ENCODE results near the gene NOTCH1.

NOTCH1 gene

DNA sequence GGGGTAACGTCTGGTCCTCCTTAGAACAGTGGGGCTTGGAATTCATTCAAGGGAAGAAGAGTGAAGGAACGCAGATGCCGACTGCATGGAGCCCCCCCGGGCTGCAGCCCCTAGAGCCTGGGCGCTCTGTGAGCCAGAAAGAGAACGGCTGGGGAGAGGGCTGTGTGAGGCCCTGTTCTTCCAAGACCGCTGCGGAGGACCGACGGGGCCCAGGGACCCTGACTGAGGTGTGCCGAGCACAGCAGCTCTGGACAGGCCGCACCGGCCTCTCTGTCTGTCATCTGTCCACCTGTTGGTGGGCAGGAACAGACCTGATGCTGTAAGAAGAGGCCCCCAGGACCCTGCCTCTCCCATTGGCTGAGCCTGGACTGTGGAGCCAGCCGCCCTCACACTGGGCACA lies 7.7 kb upstream of the NOTCH1 start:
- no peak for DNase-seq
- no peak overlapping the region for H3K4me3 ChIP-seq (ENCODE audit: low read length)
- no peak overlapping the region for H3K18ac ChIP-seq (ENCODE audit: low read length)
- no CpG with 5 or more reads among the region's 14 CpGs for WGBS (ENCODE audit: extremely low coverage, insufficient coverage, low lambda C conversion rate)
- H3K27ac ChIP-seq (ENCODE audit: low read depth, low read length): no peak overlapping the region
- H3K79me2 ChIP-seq (ENCODE audit: control insufficient read depth, insufficient read depth, low read length): no peaks in the 10 kb centered on the region
- no peak overlapping the region for H2BK120ac ChIP-seq (ENCODE audit: low read depth, low read length)
- no peak overlapping the region for H3K4me2 ChIP-seq (ENCODE audit: low read length)
- H2BK5ac ChIP-seq (ENCODE audit: low read length): no peak overlapping the region
- no peak overlapping the region for H3K9ac ChIP-seq (ENCODE audit: low read length)
- H3K23ac ChIP-seq (ENCODE audit: low read length): no peak overlapping the region
- H3K27me3 ChIP-seq (ENCODE audit: insufficient read depth, low read length, poor library complexity): no peaks in the 10 kb centered on the region
- no peaks in the 10 kb centered on the region for H3K36me3 ChIP-seq (ENCODE audit: control insufficient read depth, insufficient read depth, low read length)
- no peak overlapping the region for H3K56ac ChIP-seq (ENCODE audit: low read length)
- H2BK15ac ChIP-seq (replicated peaks; ENCODE audit: low read depth): no peak overlapping the region
- no peak overlapping the region for H4K8ac ChIP-seq (ENCODE audit: low read depth, low read length)
- no peak overlapping the region for H2AK5ac ChIP-seq (ENCODE audit: low read length)
- peaks cover 7% of the 10 kb centered on the region for H3K4me1 ChIP-seq (ENCODE audit: control insufficient read depth, low read depth, low read length)
- no peak overlapping the region for H3K4ac ChIP-seq (ENCODE audit: low read depth, low read length)
- H4K5ac ChIP-seq (ENCODE audit: low read length): no peak overlapping the region
- no peaks in the 10 kb centered on the region for H3K79me1 ChIP-seq (ENCODE audit: low read length)

DNA sequence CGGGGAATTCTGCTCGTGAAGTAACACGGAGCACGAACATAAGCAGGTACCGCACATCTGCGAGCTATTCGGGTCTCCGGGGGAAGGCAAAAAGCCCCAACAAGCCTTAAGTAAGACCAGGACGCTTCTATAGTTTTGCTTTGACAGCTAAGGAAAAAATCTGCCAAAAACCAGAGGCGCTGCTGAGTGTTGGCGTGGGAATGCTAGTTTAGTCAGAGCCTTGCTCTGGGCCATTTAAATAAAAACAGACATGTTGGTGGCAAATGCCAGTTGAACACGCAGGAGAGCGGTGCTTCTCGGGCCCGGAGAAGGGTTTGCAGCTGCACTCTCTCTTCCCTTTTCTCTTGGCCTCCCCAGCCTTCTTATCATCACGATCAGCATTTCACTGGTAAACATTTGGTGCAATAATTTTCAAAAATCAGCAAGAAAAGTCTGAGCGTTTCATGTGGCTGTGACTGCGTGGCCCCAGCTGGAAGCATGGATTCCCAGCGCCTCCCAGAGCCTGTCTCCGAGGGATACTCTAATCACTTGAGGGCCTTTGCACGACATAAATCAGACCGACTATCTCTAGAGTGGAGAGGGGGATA lies 6.4 kb upstream of the NOTCH1 start:
- Histone ChIP-seq H4K5ac (ENCODE audit: low read length) (no peak overlapping the region), H3K4ac (ENCODE audit: low read depth, low read length) (no peak overlapping the region), H3K79me1 (ENCODE audit: low read length) (no peaks in the 10 kb centered on the region), H2BK15ac (replicated peaks; ENCODE audit: low read depth) (no peak overlapping the region), H3K4me3 (ENCODE audit: low read length) (no peak overlapping the region), H3K27ac (ENCODE audit: low read depth, low read length) (no peak overlapping the region), H3K79me2 (ENCODE audit: control insufficient read depth, insufficient read depth, low read length) (no peaks in the 10 kb centered on the region), H3K18ac (ENCODE audit: low read length) (peak overlapping the region; percentile 31), H3K56ac (ENCODE audit: low read length) (peak overlapping the region; percentile 67), H3K4me2 (ENCODE audit: low read length) (no peak overlapping the region), H3K23ac (ENCODE audit: low read length) (no peak overlapping the region), H3K36me3 (ENCODE audit: control insufficient read depth, insufficient read depth, low read length) (no peaks in the 10 kb centered on the region), H2AK5ac (ENCODE audit: low read length) (no peak overlapping the region), H3K27me3 (ENCODE audit: insufficient read depth, low read length, poor library complexity) (no peaks in the 10 kb centered on the region), H4K8ac (ENCODE audit: low read depth, low read length) (no peak overlapping the region), H3K4me1 (ENCODE audit: control insufficient read depth, low read depth, low read length) (peaks cover 16% of the 10 kb centered on the region), H2BK5ac (ENCODE audit: low read length) (no peak overlapping the region), H3K9ac (ENCODE audit: low read length) (no peak overlapping the region), H2BK120ac (ENCODE audit: low read depth, low read length) (no peak overlapping the region)
- DNase-seq: no peak
- no CpG with 5 or more reads among the region's 22 CpGs for WGBS (ENCODE audit: extremely low coverage, insufficient coverage, low lambda C conversion rate)

DNA sequence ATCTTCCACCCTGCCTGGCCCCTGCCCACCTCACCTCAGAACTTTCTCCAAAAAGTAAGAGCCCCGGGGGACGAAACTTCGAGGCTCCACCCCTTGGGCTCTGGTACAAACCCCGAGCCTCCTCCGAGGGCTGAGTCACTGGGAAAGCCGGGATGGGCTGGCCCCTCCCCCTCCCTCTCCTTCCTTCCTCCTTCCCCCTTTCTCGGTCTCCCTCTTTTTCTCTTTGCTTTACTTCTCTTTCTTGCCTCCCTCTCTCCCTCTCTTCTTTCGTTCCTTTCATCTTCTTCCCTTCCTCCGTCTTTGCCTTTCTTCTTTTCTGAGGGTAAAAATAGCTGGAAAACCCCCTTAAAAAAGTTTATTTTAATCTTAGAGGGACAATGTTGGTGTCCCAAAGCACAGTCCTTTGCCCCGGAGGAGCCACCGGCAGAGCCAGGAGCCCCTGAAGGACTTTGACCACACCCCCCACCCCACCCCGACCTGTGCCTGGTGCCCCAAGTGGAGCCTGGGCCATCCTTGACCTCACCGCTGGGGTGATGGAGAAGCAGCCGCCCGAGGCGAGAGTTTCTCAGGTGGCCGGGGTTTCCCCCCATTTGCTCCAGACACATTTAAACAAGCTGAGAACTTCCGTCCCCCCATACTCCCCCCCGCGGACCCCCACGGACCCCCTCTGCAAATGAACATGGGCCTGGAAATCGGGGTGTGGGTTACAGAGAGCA lies 5.7 kb upstream of the NOTCH1 start:
- H3K23ac ChIP-seq (ENCODE audit: low read length): no peak overlapping the region
- H4K8ac ChIP-seq (ENCODE audit: low read depth, low read length): no peak overlapping the region
- H3K27ac ChIP-seq (ENCODE audit: low read depth, low read length): no peak overlapping the region
- no peak overlapping the region for H3K4me2 ChIP-seq (ENCODE audit: low read length)
- no peak overlapping the region for H3K9ac ChIP-seq (ENCODE audit: low read length)
- H3K56ac ChIP-seq (ENCODE audit: low read length): peak overlapping the region; percentile 76
- no peak overlapping the region for H2BK5ac ChIP-seq (ENCODE audit: low read length)
- H2BK15ac ChIP-seq (replicated peaks; ENCODE audit: low read depth): no peak overlapping the region
- H3K79me2 ChIP-seq (ENCODE audit: control insufficient read depth, insufficient read depth, low read length): no peaks in the 10 kb centered on the region
- no peak overlapping the region for H2AK5ac ChIP-seq (ENCODE audit: low read length)
- no CpG with 5 or more reads among the region's 22 CpGs for WGBS (ENCODE audit: extremely low coverage, insufficient coverage, low lambda C conversion rate)
- H2BK120ac ChIP-seq (ENCODE audit: low read depth, low read length): no peak overlapping the region
- no peaks in the 10 kb centered on the region for H3K27me3 ChIP-seq (ENCODE audit: insufficient read depth, low read length, poor library complexity)
- H3K4me1 ChIP-seq (ENCODE audit: control insufficient read depth, low read depth, low read length): peaks cover 20% of the 10 kb centered on the region
- peak; percentile 74 for DNase-seq
- peak overlapping the region; percentile 31 for H3K18ac ChIP-seq (ENCODE audit: low read length)
- H3K79me1 ChIP-seq (ENCODE audit: low read length): no peaks in the 10 kb centered on the region
- H3K4ac ChIP-seq (ENCODE audit: low read depth, low read length): peak overlapping the region; percentile 27
- no peak overlapping the region for H3K4me3 ChIP-seq (ENCODE audit: low read length)
- no peaks in the 10 kb centered on the region for H3K36me3 ChIP-seq (ENCODE audit: control insufficient read depth, insufficient read depth, low read length)
- H4K5ac ChIP-seq (ENCODE audit: low read length): no peak overlapping the region

DNA sequence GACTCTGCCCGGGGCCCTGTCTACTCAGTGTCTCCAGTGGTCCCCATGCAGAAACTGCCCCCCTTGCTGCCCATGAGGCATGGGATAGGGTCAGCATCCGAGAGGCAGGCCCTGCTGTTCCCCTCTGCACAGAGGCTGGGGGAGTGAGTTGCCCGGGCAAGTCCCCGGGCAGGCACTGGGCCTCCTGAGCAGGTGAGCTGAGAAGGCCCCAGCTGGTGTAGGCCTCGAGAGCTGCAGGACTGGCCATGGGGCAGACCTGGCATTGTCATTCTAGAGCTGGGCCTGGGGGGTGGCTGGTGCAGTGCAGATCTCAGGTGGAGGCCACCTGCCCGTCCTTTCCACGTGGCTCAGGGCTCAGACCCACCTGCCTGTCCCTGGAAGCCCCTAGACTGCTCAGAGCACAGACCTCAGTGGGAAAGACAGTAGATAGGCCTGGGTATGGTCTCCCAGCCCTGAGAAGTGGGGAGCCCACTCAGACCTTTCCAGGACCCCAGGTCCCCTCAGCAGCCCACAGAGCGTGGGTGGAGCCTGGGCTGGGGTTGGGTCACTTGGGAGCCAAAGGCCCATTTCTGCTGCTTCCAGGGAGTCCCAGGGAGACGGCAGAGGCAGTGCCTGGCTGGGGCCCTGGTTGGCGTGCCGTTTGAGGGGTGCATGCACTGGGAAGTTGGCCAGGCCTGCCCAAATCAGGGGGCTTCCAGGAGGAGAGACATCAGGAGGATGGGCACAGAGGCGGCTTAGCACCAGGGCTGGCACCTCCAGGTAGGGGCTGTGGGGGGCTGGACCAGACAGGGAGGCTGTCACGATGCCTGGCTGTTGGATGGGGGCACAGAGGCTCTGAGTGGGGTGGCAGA lies 4.8 kb upstream of the NOTCH1 start:
- Histone ChIP-seq H3K79me2 (ENCODE audit: control insufficient read depth, insufficient read depth, low read length) (no peaks in the 10 kb centered on the region), H2AK5ac (ENCODE audit: low read length) (peak overlapping the region; percentile 92), H3K4ac (ENCODE audit: low read depth, low read length) (peak overlapping the region; percentile 27), H3K4me2 (ENCODE audit: low read length) (no peak overlapping the region), H3K23ac (ENCODE audit: low read length) (no peak overlapping the region), H3K9ac (ENCODE audit: low read length) (peak overlapping the region; percentile 29), H3K4me3 (ENCODE audit: low read length) (no peak overlapping the region), H3K27me3 (ENCODE audit: insufficient read depth, low read length, poor library complexity) (no peaks in the 10 kb centered on the region), H3K79me1 (ENCODE audit: low read length) (no peaks in the 10 kb centered on the region), H2BK120ac (ENCODE audit: low read depth, low read length) (peak overlapping the region; percentile 62), H4K8ac (ENCODE audit: low read depth, low read length) (no peak overlapping the region), H3K36me3 (ENCODE audit: control insufficient read depth, insufficient read depth, low read length) (no peaks in the 10 kb centered on the region), H3K56ac (ENCODE audit: low read length) (peak overlapping the region; percentile 76), H3K27ac (ENCODE audit: low read depth, low read length) (no peak overlapping the region), H2BK5ac (ENCODE audit: low read length) (peak overlapping the region; percentile 70), H3K4me1 (ENCODE audit: control insufficient read depth, low read depth, low read length) (peaks cover 20% of the 10 kb centered on the region), H3K18ac (ENCODE audit: low read length) (peak overlapping the region; percentile 23), H2BK15ac (replicated peaks; ENCODE audit: low read depth) (no peak overlapping the region), H4K5ac (ENCODE audit: low read length) (no peak overlapping the region)
- WGBS (ENCODE audit: extremely low coverage, insufficient coverage, low lambda C conversion rate): no CpG with 5 or more reads among the region's 13 CpGs
- DNase-seq: no peak

DNA sequence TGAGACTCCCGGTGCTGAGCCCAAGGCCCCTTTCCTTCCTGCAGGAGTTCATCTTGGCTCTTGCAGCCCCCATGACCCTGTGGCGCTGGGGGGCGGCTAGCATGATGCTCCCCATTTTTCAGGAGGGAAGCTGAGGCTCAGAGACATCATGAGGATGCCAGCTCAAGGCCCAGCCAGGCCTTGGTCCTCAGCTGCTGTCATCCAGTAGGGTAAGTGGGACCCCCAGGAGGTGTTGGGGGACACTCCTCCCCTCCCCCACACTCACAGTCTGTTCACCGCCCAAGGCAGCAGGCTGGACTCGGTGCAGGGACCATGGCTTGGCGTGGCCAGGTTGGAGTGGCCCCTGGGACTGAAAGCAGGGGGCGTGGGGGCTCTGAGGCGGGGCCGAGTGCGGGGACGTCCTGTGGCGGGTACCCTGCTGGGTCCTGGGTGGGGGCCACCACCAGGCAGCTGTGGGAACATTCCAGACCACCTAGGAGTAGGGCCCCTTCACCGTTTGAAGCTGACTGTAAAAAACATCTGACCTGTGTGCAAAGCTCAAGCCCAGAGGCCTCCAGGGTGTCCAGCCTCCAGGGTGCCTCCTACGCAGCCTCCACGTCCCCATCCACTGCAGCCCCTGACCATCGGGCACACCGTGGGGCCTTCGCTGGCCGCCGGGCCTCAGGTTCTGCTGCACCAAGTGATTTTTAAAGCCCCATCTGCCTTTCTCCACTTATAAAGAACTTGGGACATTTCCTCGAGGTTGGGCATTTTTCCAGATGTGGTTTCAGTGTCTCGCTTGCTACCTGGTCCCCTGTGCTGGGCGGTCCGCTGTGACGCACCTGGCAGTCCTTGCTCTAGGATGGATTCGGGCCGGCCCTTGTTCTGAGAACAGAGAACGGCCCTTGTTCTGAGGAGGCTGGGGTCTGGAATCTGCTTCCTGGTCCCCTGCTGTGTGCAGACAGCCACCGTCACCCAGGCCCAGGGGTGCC lies 3.4 kb upstream of the NOTCH1 start:
- DNase-seq: no peak
- Histone ChIP-seq H3K4me3 (ENCODE audit: low read length) (no peak overlapping the region), H2BK15ac (replicated peaks; ENCODE audit: low read depth) (no peak overlapping the region), H4K8ac (ENCODE audit: low read depth, low read length) (no peak overlapping the region), H3K4me2 (ENCODE audit: low read length) (no peak overlapping the region), H3K18ac (ENCODE audit: low read length) (peak overlapping the region; percentile 23), H2BK5ac (ENCODE audit: low read length) (no peak overlapping the region), H3K4ac (ENCODE audit: low read depth, low read length) (peak overlapping the region; percentile 40), H3K79me2 (ENCODE audit: control insufficient read depth, insufficient read depth, low read length) (peaks cover 3% of the 10 kb centered on the region), H3K79me1 (ENCODE audit: low read length) (no peaks in the 10 kb centered on the region), H4K5ac (ENCODE audit: low read length) (no peak overlapping the region), H3K27me3 (ENCODE audit: insufficient read depth, low read length, poor library complexity) (no peaks in the 10 kb centered on the region), H3K56ac (ENCODE audit: low read length) (peak overlapping the region; percentile 60), H2AK5ac (ENCODE audit: low read length) (peak overlapping the region; percentile 51), H3K36me3 (ENCODE audit: control insufficient read depth, insufficient read depth, low read length) (no peaks in the 10 kb centered on the region), H2BK120ac (ENCODE audit: low read depth, low read length) (peak overlapping the region; percentile 6), H3K4me1 (ENCODE audit: control insufficient read depth, low read depth, low read length) (peaks cover 20% of the 10 kb centered on the region), H3K23ac (ENCODE audit: low read length) (no peak overlapping the region), H3K27ac (ENCODE audit: low read depth, low read length) (no peak overlapping the region), H3K9ac (ENCODE audit: low read length) (no peak overlapping the region)
- WGBS (ENCODE audit: extremely low coverage, insufficient coverage, low lambda C conversion rate): no CpG with 5 or more reads among the region's 29 CpGs

All from mesendoderm (in vitro differentiated cells).